Measurements from ENCODE around the gene NUDT4. TPM values are rescaled to one million over a fixed set of nuclear protein-coding genes. Genes with fewer than 3 reads are reported as not detected.

NUDT4 gene
- total RNA-seq, 2 experiments from 2014 or later = 26.4 to 32.4 TPM

- no peaks in the 10 kb centered on the region for H3K9me3 ChIP-seq (ENCODE audit: low read length)
- H3K79me2 ChIP-seq (ENCODE audit: insufficient read depth, low read depth, low read length) = no peaks in the 10 kb centered on the region
- no peaks in the 10 kb centered on the region for H3K36me3 ChIP-seq (ENCODE audit: insufficient read depth, low read length)
- DNase-seq (ENCODE audit: low spot score) = no peak
- TF ChIP-seq CTCF (conservative IDR thresholded peaks at IDR 0.05; ENCODE audit: low read length) (no peak), EZH2phosphoT487 (IDR thresholded peaks at IDR 0.05; ENCODE audit: borderline replicate concordance, low read depth, low read length) (no peak)
- POLR2A ChIA-PET = interaction anchor here (0.7 to 0.9 kb wide), 3 partner anchors 17 to 238 kb away, joined by 3 to 5 read pairs (median 3); no protein-coding TSS in a partner anchor
- H3K27ac ChIP-seq (ENCODE audit: low read depth, low read length, poor library complexity, severe bottlenecking) = no peak overlapping the region
- H4K20me1 ChIP-seq (ENCODE audit: insufficient read depth, low read length) = no peaks in the 10 kb centered on the region
- no TSS peak for BruUV-seq (replicated peaks)
- CTCF ChIA-PET (ENCODE audit: unreplicated experiment) = interaction anchor here (0.6 kb wide), 1 partner anchor 767 kb away, joined by 3 read pairs; no protein-coding TSS in a partner anchor
- no peak overlapping the region for H2AFZ ChIP-seq (ENCODE audit: low read length)
- H3K4me1 ChIP-seq (ENCODE audit: insufficient read depth, low read length, poor library complexity, severe bottlenecking) = no peaks in the 10 kb centered on the region
- intact Hi-C loops (cut with micrococcal nuclease; ENCODE audit: unreplicated experiment) = no loop called here
- no peak overlapping the region for H3K4me3 ChIP-seq (ENCODE audit: low read depth, low read length, poor library complexity, severe bottlenecking)
- H3K9me2 ChIP-seq (ENCODE audit: insufficient read depth, low read length) = no peaks in the 10 kb centered on the region
- no peak overlapping the region for H3K4me2 ChIP-seq (ENCODE audit: low read length)
Observed at GRCh38 chr12:93336291-93336741, 41.4 kb upstream of the NUDT4 start.

GRCh38 chr12:93338598-93338997 is 39.1 kb upstream of the NUDT4 start:
- intact Hi-C loops (cut with micrococcal nuclease; ENCODE audit: unreplicated experiment) = no loop called here
- no peak overlapping the region for H3K27ac ChIP-seq (ENCODE audit: low read depth, low read length, poor library complexity, severe bottlenecking)
- no peaks in the 10 kb centered on the region for H3K36me3 ChIP-seq (ENCODE audit: insufficient read depth, low read length)
- H3K9me2 ChIP-seq (ENCODE audit: insufficient read depth, low read length) = no peaks in the 10 kb centered on the region
- H3K79me2 ChIP-seq (ENCODE audit: insufficient read depth, low read depth, low read length) = no peaks in the 10 kb centered on the region
- TF ChIP-seq CTCF (conservative IDR thresholded peaks at IDR 0.05; ENCODE audit: low read length) (no peak), EZH2phosphoT487 (IDR thresholded peaks at IDR 0.05; ENCODE audit: borderline replicate concordance, low read depth, low read length) (no peak)
- ChIA-PET POLR2A (no interaction called here), CTCF (ENCODE audit: unreplicated experiment) (no interaction called here)
- H3K4me1 ChIP-seq (ENCODE audit: insufficient read depth, low read length, poor library complexity, severe bottlenecking) = no peaks in the 10 kb centered on the region
- H3K4me3 ChIP-seq (ENCODE audit: low read depth, low read length, poor library complexity, severe bottlenecking) = no peak overlapping the region
- H2AFZ ChIP-seq (ENCODE audit: low read length) = no peak overlapping the region
- no peaks in the 10 kb centered on the region for H3K9me3 ChIP-seq (ENCODE audit: low read length)
- no peaks in the 10 kb centered on the region for H4K20me1 ChIP-seq (ENCODE audit: insufficient read depth, low read length)
- no TSS peak for BruUV-seq (replicated peaks)
- H3K4me2 ChIP-seq (ENCODE audit: low read length) = no peak overlapping the region
- DNase-seq (ENCODE audit: low spot score) = no peak

GRCh38 chr12:93339695-93340094 is 38.0 kb upstream of the NUDT4 start:
- Histone ChIP-seq H3K4me2 (ENCODE audit: low read length) (no peak overlapping the region), H3K27ac (ENCODE audit: low read depth, low read length, poor library complexity, severe bottlenecking) (no peak overlapping the region), H4K20me1 (ENCODE audit: insufficient read depth, low read length) (no peaks in the 10 kb centered on the region), H2AFZ (ENCODE audit: low read length) (no peak overlapping the region), H3K4me1 (ENCODE audit: insufficient read depth, low read length, poor library complexity, severe bottlenecking) (no peaks in the 10 kb centered on the region), H3K36me3 (ENCODE audit: insufficient read depth, low read length) (no peaks in the 10 kb centered on the region), H3K79me2 (ENCODE audit: insufficient read depth, low read depth, low read length) (no peaks in the 10 kb centered on the region), H3K9me2 (ENCODE audit: insufficient read depth, low read length) (no peaks in the 10 kb centered on the region), H3K9me3 (ENCODE audit: low read length) (no peaks in the 10 kb centered on the region), H3K4me3 (ENCODE audit: low read depth, low read length, poor library complexity, severe bottlenecking) (no peak overlapping the region)
- intact Hi-C loops (cut with micrococcal nuclease; ENCODE audit: unreplicated experiment) = no loop called here
- no peak for DNase-seq (ENCODE audit: low spot score)
- BruUV-seq (replicated peaks) = no TSS peak
- ChIA-PET CTCF (ENCODE audit: unreplicated experiment) (no interaction called here), POLR2A (no interaction called here)
- TF ChIP-seq EZH2phosphoT487 (IDR thresholded peaks at IDR 0.05; ENCODE audit: borderline replicate concordance, low read depth, low read length) = no peak
- no peak for TF ChIP-seq CTCF (conservative IDR thresholded peaks at IDR 0.05; ENCODE audit: low read length)
